Embryonic facial prominence (tissue), 1 donor: Measurements from ENCODE around the gene NPTN.
"Not testable (repeated sequence)": the region's sequence is repeated elsewhere in the genome, so short reads cannot be mapped to it uniquely, and the experiment has no call there.

Source experiments
- DNase-seq: peaks from one replicate; pipeline ENCODE4 v3.0.0-alpha.2; 2016; ENCODE audit errors: extremely low spot score

The NPTN gene

DNA sequence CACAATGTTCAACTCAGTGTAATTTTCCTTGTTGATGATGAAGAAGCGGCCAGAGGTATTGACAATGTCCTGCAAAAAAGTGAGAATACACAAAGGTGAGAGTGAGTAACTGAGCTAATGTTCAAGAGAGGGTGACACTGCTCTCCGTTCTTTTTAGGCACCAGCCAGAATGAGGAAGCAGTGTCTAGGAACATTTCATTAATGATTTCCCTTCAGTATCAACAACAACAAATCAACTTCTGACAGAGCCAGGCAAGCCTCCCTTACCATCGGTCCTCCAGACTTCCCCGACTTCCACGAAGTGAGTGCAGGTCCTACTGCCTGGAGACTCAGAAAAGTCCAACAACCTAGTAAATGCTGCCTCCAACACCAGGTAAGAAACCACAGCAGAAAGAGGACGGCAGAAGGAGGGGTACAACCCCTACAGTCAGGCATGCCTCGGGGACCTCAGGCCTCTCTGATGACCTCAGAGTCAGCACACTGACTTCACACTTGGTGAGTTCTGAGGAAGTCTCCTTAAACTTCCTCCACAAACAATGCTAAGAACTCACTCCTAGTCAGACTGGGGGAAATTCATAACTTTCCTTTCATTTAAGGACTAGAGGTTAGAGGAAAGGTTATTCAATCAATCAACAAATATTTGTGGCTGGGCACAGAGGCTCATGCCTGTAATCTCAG lies 62.7 kb downstream of the NPTN start:
- no peak for DNase-seq

DNA sequence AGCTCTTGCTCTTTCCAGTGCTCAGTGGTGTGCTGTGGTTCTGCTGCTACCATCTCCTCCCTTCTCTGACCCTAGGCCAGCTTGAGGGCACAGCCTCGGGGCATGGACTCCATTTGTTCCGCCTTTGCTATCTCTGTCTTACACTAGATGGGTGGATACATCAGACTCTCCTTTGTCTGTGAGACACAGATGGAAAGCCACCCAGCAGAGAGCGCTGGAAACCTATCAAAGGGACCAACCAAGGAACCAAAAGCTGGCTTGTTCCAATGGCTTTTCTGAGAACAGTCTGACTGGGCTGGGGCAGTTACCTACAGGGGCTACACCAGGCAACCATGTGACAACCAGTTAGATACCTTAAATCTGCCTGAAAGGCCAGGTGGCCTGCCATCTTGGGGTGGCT lies 63.8 kb downstream of the NPTN start:
- no peak for DNase-seq

DNA sequence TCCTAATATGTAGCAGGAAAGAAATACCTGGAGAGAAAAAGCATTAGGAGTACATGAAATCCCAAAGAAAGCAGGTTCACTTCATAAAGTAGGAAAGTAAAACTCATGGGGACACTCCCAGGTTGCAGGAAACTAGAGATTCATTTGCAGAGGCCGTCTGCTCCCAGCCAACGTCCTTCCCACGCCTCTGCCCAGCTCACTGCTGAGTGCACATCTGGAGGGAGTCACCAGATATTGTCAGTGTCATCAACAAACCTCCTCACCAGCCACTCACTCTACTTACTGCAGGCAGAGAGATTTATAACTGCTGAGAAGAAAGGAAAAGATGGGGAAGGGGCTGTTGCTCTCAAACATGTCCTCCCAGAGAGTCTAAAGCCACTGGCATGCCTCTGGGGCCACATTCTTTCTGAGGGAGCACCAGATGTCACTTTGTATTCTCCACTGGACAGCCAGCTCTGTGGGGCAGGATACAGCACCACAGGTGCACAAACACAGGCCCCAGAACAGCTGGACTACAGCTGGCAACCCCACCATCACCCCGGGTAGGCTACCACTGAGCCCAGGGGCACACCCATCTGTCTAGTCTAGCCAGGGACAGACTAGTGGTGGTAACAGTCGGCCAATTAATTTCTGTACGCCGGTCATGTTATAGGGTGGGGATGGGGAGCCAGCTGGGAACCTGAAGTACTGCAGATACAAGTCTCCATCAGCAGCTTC lies 64.5 kb downstream of the NPTN start:
- DNase-seq: no peak

DNA sequence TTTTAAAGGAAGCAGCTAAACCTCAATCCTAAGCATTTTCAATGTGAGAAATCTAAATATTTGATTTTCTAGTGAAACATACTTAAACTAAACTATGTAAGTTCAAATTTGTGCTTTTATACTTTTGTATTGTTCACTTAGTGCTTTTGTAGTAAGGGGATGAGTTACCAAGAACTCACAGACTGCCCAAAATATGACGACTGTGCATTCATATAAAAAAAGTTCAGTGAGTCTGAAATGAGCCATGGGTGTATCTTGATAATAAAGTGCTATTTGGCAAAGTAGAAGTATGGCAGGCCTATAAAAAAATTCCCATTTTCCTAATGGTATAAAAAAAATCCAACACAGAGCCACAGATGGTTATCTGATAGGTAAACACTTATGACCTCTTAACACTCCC lies 66.2 kb downstream of the NPTN start:
- no peak for DNase-seq

DNA sequence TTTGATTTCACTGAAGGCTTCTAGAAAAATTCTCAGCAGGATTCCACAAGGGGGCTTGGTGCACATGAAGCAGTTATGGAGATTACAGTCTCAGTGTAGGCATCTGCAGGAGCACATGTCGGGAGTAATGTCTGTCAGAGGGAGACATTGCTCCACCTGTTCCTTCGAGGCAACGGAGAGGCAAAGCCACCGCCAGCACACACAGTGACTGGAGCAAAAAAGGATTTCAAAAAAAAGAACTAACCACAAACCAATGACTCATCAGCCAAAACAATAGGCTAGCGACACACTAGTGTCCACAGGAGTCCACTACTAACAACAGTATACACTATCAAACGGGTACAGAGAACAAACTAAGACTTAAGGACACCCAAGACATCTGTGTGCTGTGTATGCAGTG lies 68.9 kb downstream of the NPTN start:
- DNase-seq: no peak

DNA sequence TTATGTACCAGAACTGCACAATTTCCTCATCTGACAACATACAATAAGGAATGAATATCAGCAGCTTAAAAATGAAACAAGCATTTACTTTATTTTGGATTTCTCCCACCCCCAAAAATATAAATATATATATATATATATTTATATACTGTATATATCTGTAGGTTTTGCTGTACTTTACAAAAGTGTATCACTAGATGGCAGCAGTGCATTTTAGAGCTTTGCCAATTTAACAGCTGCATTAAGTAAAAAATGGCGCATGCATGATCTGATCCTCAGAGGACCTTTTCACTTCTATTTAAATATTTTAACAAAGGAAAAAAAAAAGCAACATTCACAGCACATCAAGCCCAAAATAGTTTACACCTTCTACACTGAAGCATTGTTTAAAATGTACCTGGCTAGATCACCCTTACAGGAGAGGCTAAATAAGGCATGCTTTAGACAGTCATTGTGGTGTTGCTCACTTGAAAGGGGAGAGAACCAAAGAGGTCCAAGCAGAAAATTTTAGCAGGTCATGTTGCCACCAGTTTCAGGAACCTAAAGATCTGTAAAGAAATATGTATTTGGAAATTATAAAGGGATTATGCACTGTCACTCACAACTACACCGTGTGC lies 72.6 kb downstream of the NPTN start:
- peak; percentile 70 for DNase-seq

DNA sequence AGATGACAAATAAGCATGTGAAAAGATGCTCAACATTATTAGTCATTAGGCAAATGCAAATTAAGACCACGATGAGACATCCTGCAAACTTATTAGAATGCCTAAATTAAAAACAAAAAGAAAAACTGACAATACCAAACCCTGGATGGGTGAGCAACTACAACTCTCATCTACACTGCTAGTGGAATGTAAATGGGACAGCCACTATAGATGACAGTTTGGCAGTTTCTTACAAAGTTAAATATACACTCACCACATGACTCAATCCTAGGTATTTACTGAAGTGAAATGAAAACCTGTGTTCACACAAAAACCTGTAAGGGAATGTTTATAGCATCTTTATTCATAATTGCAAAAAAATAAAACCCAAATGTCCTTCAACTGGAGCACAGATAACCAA lies 74.7 kb downstream of the NPTN start:
- DNase-seq: no peak

DNA sequence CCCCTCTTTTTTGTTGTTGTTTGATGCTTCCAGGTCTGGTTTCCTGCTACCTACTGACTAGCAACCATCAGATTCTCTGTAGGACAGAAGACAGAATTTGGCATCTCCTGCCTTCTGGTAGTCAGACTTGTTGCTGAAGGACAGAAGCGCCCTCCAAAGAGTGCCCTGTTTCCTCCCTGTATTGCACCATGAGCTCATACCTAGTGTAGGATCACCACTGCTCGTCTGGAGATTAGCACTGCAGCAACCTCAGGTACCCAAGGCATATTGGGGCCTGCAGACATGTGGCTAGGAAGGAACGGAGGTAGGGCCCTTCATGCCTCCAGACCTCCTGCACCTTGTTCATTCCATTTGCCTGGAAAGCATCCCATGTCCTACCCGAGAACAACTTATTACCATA lies 78.1 kb downstream of the NPTN start:
- DNase-seq: no peak

DNA sequence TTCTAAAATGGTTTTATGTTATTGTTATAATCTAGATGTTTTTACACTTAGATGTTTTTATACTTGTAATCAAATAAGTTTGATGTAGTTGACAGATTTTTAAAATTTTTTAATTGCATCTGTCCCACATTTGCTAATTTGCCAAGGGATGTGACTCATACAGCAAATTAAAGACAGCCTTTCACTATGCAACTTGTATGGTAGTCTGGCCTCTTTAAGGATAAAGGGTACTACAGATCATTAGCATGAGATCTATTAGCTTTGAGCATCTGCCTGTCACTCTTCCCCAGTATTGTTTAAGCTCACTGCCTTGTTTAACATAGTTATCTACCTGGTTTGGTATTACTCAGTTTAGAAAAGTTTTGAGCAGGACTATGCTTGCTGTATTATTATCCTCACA lies 83.0 kb downstream of the NPTN start:
- DNase-seq: no peak

DNA sequence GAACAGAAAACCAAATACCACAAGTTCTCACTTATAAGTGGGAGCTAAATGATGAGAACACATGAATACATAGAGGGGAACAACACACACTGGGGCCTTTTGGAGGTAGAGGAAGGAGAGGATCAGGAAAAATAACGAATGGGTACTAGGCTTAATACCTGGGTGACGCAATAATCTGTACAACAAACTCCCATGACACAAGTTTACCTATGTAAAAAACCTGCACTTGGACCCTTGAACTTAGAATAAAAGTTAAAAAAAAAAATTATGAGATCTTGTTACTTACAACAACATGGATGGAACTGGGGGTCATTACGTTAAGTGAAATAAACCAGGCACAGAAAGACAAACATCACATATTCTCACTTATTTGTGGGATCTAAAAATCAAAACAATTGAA lies 84.3 kb downstream of the NPTN start:
- DNase-seq: not testable (repeated sequence)

DNA sequence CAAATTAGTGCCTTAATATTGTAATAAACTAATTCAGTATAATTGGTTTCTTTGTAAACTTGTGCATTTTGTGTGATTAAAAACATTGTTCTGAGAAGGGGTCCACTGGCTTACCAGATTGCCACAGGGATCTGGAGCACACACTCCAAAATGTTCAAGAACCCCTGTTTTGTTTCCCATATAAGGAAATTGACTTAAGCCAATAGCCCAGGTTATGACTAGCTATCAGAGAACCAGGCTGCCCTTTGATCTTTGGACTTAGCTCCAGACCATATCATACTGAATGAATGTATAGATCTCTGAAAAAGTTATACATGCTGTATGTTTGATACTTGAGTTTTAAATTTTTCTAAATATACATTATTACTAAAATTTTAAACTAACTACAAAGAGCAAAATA lies 91.7 kb downstream of the NPTN start:
- DNase-seq: no peak

DNA sequence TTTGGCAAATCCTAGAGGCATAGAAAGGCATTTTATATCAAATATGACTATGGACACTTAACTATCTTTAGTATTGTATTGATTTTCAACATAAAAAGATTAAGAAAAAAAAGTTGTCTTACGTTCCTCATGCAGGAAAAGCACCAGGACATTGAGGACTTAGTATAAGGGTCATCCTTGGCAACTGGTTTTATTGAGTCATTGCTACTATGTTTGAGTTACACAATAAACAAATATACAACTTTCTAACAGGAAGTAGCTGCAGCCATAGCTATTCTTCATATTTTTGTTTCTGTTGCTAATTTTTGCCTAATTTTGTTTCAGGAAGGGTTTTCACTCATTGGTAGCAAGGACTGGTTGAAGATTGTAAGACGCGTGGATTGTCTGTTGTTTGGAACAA lies 93.0 kb downstream of the NPTN start:
- no peak for DNase-seq

DNA sequence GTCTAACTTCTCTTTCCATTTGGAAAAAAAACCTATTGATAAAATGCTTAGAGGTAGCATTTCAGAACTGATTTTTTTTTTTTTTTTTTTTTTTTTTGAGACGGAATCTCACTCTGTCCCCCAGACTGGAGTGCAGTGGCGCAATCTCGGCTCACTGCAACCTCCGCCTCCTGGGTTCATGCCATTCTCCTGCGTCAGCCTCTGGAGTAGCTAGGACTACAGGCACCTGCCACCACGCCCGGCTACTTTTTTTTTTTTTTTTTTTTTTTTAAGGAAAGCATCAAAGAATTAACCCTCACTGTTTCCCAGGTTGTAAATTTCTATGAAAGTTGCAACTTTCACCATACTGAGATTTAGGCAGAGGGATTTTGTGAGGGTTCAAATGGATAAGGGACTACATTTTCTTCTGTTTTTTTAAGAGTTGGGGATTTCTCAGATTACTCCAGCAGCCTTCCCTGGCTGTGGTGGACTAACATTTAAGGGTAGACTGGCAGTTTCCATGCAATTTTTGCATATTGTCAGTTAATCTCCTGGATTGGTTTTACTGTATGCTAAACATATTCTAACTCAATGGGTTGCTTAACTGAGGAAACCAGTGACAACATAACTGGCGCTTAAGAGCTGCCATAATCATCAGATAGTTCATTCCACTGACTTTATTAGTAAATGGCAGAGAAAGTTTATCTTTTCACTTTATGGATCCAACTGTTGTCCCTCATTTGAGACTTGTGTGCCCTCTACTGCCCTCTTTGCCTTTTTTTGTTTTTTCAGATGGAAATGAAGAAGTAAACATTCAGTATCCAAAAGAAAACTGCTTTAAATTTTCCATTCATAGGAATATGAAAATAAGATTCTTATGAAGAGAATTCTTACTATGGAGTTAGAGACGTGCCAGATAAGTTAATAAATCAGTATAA lies 93.7 kb downstream of the NPTN start:
- DNase-seq: no peak

DNA sequence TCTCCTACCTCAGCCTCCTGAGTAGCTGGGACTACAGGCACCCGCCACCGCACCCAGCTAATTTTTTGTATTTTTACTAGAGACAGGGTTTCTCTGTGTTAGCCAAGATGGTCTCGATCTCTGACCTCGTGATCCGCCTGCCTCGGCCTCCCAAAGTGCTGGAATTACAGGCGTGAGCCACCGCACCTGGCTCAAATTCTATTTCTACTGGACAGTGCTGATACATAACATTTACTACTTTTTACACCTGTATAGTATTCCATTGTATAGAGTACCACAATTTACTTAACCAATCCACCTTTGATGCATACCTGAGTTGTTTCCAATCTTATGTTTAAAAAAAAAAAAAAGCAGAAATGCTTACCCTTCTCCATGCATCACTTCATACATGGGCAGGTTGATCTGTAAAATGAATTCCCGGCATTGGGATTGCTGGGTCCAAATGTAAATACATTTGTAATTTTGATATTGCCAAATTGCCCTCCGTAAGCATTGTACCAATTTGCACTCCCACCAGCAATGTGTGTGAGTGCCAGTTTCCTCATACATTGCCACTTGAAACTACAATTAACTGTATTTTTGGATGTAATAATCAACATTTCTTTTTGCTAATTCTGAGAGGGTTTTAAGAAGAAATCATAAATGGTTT lies 94.5 kb downstream of the NPTN start:
- DNase-seq: no peak

DNA sequence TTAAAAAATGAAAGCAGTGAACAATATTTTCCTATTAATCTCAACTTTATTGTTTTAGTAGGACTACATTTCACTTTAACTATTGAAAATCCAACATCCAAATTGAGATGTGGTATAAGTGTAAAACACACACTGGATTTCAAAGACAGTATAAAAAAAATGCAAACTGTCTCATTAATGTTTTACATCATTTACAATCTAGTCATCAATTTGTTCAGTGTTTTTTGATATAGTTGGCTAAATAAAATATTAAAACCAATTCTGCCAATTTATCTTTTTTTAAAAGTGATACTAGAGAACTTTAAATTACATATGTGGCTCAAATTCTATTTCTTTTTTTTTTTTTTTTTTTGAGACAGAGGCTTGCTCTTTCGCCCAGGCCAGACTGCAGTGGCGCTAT lies 95.1 kb downstream of the NPTN start:
- DNase-seq: no peak

DNA sequence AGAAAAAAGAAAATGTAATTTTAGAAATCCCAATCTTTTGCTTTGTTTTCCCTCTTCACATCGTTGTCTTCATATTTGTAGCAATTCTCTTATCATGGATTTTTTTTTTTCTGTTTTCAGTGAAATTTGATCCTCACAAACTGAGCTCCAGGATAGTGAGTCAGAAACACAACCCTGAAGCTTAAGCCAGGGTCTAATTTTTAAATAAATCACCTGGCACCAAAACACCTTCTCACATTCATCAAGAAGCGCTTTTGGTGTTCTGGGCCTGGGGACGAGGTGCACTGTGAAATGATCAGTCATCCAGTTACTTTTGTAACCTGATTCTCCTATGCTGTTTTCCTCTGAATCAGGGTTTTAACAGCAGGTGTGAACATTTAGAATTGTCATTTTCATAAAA lies 102.5 kb downstream of the NPTN start:
- no peak for DNase-seq

DNA sequence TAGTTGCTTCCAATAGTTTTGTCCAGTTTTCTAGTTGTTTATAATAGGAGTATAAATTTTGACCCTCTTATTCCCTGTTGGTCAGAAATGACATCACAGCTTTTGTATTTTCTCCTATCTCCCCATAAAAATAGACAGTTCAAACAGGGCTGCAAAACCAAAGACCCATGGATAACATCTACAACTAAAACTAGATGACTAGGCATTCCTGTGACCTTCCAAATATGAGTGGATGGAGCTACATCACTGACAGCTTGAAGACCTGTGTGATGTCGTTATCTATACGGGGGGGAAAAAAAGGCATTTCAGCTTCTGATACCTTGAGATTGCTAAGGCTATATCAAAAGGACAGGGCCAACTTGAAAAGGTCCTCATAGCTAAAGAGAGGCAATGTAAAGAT lies 105.6 kb downstream of the NPTN start:
- DNase-seq: no peak

DNA sequence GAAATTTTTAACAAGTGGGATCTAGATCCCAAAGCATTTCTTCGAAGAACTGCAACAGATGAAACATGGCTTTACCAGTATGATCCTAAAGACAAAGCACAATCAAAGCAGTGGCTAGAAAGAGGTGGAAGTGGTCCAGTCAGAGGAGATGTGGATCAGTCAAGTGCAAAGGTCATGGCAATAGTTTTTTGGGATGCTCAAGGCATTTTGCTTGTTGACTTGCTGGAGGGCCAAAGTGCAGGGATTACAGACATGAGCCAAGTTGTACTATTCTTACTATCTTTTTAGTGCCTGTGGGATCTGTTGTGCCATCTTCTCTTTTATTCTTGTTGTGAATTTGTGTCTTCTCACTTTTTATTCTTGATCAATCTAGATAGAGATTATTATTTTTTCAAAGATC lies 108.3 kb downstream of the NPTN start:
- no peak for DNase-seq

DNA sequence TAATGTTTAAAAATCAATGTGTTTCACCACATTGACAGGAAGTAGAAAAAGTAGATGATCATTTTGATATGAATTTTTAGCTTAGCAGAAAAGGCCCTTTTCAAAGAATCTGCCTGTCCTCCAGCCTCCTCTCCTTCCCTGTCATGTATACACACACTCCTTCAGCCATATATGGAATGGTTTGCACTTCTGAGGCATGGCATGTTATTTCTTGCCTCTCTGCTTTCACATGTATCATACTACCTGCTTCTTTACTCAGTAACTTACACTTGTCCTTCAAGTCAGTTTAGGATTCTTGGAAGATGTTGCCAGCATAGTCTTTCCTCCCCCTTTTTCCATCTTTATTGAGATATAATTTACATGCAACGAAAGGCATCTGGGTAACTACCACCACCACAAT lies 111.2 kb downstream of the NPTN start:
- no peak for DNase-seq

DNA sequence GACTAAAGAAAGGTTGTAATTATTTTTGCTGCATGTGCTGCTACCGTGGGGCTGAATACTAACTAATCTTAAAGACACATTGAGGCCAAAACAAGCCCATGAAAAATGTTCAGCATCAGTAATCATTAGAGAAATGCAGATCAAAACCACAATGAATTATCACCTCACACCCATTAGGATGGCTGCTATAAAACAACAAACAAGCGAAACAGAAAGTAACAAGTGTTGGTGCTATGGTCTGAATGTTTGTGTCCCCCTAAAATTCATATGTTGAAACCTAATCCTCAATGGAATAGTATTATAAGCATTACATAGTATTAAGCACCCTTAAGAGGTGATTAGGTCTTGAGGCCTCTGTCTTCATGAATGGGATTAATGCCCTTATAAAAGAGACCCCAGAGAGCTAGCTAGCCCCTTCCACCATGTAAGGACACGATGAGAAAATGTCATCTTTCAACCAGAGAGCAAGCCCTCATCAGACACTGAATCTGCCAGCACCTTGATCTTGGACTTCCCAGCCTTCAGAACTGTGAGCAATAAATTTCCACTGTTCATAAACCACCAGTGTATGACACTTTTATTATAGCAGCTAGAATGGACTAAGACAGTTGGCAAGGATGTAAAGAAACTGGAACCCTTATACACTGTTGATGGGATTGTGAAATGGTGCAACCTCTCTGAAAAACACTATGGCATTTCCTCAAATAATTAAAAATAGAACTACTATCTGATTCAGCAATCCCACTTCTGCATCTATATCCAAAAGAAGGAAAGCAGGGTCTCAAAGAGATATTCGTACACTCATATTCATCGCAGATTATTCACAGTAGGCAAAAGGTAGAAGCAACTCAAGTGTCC lies 114.1 kb downstream of the NPTN start:
- DNase-seq: no peak
